ENCODE measurements around the gene TANC2. TPM values are rescaled to one million over a fixed set of nuclear protein-coding genes. Genes with fewer than 3 reads are reported as not detected.
"Not testable (repeated sequence)": the region's sequence is repeated elsewhere in the genome, so short reads cannot be mapped to it uniquely, and the experiment has no call there.

TANC2 gene
- total RNA-seq, 6 experiments from 2014 or later, result 65.7 to 103 (median 73.4) TPM

GRCh38 chr17:62970610-62971009 is 4.6 kb downstream of the TANC2 start:
- Mint-ChIP-seq H3K4me3 (no peak overlapping the region), H3K27me3 (ENCODE audit: insufficient read depth) (peaks cover 3% of the 10 kb centered on the region; the same call in 1 of the 2 replicates), H3K36me3 (ENCODE audit: low read depth) (peaks cover 21% of the 10 kb centered on the region), H3K27ac (no peak overlapping the region), H3K4me1 (ENCODE audit: low read depth) (peaks cover 59% of the 10 kb centered on the region), H3K9me3 (no peaks in the 10 kb centered on the region)
- TF ChIP-seq CTCF (IDR thresholded peaks at IDR 0.05), result no peak
- no peak for DNase-seq

DNA sequence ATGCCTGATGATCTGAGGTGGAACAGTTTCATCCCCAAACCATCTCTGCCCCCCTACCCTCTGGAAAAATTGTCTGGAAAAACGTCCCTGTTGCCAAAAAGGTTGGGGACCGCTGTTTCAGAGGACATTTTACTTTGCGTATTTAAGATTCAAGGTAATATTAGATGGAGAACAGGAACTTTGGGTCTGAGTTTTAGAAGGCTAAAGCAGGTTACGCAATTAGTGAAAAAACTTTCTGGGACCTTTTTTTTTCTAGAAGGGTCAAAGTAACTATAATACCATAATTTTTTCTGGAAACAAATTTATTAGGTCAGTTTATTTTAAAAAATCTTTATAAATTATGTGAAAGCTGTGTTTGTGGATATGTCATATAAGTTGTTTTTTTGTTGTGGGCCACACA is 5.8 kb downstream of the TANC2 start:
- Mint-ChIP-seq H3K4me1 (ENCODE audit: low read depth) (peaks cover 61% of the 10 kb centered on the region), H3K27ac (no peak overlapping the region), H3K27me3 (ENCODE audit: insufficient read depth) (peaks cover 3% of the 10 kb centered on the region; the same call in 1 of the 2 replicates), H3K4me3 (no peak overlapping the region), H3K9me3 (peaks cover 4% of the 10 kb centered on the region; the same call in 1 of the 2 replicates), H3K36me3 (ENCODE audit: low read depth) (peaks cover 23% of the 10 kb centered on the region)
- no peak for TF ChIP-seq CTCF (IDR thresholded peaks at IDR 0.05)
- DNase-seq, result no peak

GRCh38 chr17:62974788-62975187 is 8.8 kb downstream of the TANC2 start:
- no peak overlapping the region for H3K4me3 Mint-ChIP-seq
- H3K9me3 Mint-ChIP-seq, result peaks cover 13% of the 10 kb centered on the region; the same call in 1 of the 2 replicates
- peaks cover 22% of the 10 kb centered on the region for H3K36me3 Mint-ChIP-seq (ENCODE audit: low read depth)
- TF ChIP-seq CTCF (IDR thresholded peaks at IDR 0.05), result no peak
- H3K4me1 Mint-ChIP-seq (ENCODE audit: low read depth), result peaks cover 43% of the 10 kb centered on the region
- no peak overlapping the region for H3K27ac Mint-ChIP-seq
- no peak for DNase-seq
- H3K27me3 Mint-ChIP-seq (ENCODE audit: insufficient read depth), result peaks cover 3% of the 10 kb centered on the region; the same call in 1 of the 2 replicates

DNA sequence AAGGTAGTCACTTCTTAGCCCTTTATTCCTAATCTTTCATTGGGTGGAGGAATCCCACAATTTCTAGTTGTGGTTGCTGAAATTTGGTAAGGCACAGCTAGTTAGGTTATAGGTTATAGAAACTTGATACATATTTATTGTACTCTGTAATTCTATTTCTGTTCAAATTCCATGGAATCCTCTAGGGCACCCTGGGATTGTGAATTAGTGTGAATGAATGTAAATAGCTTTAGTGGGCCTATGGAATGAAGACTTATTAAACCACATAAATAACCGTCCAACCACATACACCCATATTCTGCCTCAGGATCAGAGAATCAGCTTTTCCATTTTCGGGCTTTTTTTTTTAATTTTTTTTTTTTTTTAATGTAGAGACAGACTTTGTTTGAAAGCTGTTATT is 9.2 kb downstream of the TANC2 start:
- no peak for TF ChIP-seq CTCF (IDR thresholded peaks at IDR 0.05)
- Mint-ChIP-seq H3K27ac (no peak overlapping the region), H3K9me3 (peaks cover 13% of the 10 kb centered on the region; the same call in 1 of the 2 replicates), H3K36me3 (ENCODE audit: low read depth) (peaks cover 25% of the 10 kb centered on the region), H3K4me1 (ENCODE audit: low read depth) (peaks cover 39% of the 10 kb centered on the region), H3K27me3 (ENCODE audit: insufficient read depth) (peaks cover 3% of the 10 kb centered on the region; the same call in 1 of the 2 replicates), H3K4me3 (no peak overlapping the region)
- DNase-seq, result no peak

GRCh38 chr17:62976643-62977231 is 10.7 kb downstream of the TANC2 start:
- H3K27ac Mint-ChIP-seq; H3K4me3 Mint-ChIP-seq; DNase-seq; H3K27me3 Mint-ChIP-seq (ENCODE audit: insufficient read depth): not testable (repeated sequence)
- Mint-ChIP-seq H3K4me1 (ENCODE audit: low read depth) (peaks cover 28% of the 10 kb centered on the region; the same call in 1 of the 2 replicates), H3K9me3 (peaks cover 13% of the 10 kb centered on the region; the same call in 1 of the 2 replicates), H3K36me3 (ENCODE audit: low read depth) (peaks cover 25% of the 10 kb centered on the region)

DNA sequence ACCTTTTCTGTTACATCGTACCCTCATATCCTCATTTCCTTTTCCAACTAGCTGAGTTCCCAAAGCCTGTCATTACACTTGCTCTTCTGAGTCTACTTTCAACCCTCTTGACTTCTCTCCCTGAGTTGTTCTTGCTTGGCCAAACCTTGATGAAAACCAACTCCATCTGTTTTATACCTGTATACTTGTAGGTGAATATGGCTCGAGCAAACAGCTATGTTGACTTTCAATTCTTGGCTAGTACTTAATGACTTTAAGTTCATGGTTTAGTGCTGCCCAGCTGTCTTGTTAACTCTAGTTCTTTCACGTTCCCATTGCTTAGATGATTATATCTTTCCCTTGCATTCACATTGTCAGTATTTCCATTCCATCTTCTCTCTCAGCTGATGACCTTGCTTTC is 14.8 kb downstream of the TANC2 start:
- TF ChIP-seq CTCF (IDR thresholded peaks at IDR 0.05), result no peak
- Mint-ChIP-seq H3K4me1 (ENCODE audit: low read depth) (peaks cover 31% of the 10 kb centered on the region), H3K27ac (no peak overlapping the region), H3K4me3 (no peak overlapping the region), H3K36me3 (ENCODE audit: low read depth) (peaks cover 44% of the 10 kb centered on the region), H3K27me3 (ENCODE audit: insufficient read depth) (no peaks in the 10 kb centered on the region), H3K9me3 (peaks cover 16% of the 10 kb centered on the region; the same call in 1 of the 2 replicates)
- DNase-seq, result no peak

All from HFFc6 (cell line).